H1 (cell line): Measurements from ENCODE around the gene SAP30.

Experiments
- HDAC2 ChIP-seq, 2 experiments: fragments of 300-600 bp in 1 of 2; sonication (generic) in 1 of 2; IDR thresholded peaks; 2 replicates each; pipeline ENCODE4 v1.6.1; 2011 to 2012; ENCODE audit warnings: low read depth in 2 of 2, low read length in 2 of 2, mild to moderate bottlenecking in 2 of 2, moderate library complexity in 2 of 2, borderline replicate concordance in 1 of 2, inconsistent platforms in 1 of 2
- HDAC6 ChIP-seq: IDR thresholded peaks from one replicate; pipeline ENCODE4 v1.7.1; 2012; ENCODE audit warnings: low read depth, mild to moderate bottlenecking, inconsistent platforms, low read length, moderate library complexity
- RAD21 ChIP-seq, 2 experiments: IDR thresholded peaks in 1 of 2; conservative IDR thresholded peaks in 1 of 2; 2 replicates each; pipeline ENCODE4 v1.6.1; 2011; ENCODE audit warnings: low read depth in 2 of 2, low read length in 2 of 2, improper control_type of control experiment in 1 of 2, inconsistent platforms in 1 of 2, mild to moderate bottlenecking in 1 of 2, moderate library complexity in 1 of 2
- SIN3A ChIP-seq, 2 experiments: IDR thresholded peaks in 1 of 2; conservative IDR thresholded peaks in 1 of 2; 2 replicates each; pipeline ENCODE4 v1.6.1; 2011 to 2012; ENCODE audit warnings: low read length in 2 of 2, improper control_type of control experiment in 1 of 2, low read depth in 1 of 2, mild to moderate bottlenecking in 1 of 2
- TBP ChIP-seq: IDR thresholded peaks from 2 replicates; pipeline ENCODE4 v1.6.1; 2011; ENCODE audit warnings: low read depth, low read length, improper control_type of control experiment
- TEAD4 ChIP-seq: IDR thresholded peaks from 2 replicates; pipeline ENCODE4 v1.6.1; 2012; ENCODE audit warnings: low read depth, low read length, inconsistent platforms, mixed read lengths
- TF ChIP-seq, protein P1 (sequence below), 3 experiments: IDR thresholded peaks; 1 replicate in 2 of 3; 2 replicates in 1 of 3; pipeline versions ENCODE4 v1.5.1 to v1.6.1; 2011; ENCODE audit warnings: low read length in 3 of 3, mild to moderate bottlenecking in 3 of 3, inconsistent platforms in 2 of 3, low read depth in 1 of 3, moderate library complexity in 1 of 3; ENCODE audit not compliant: insufficient read depth in 1 of 3; ENCODE audit errors: control extremely low read depth in 1 of 3

DNA sequence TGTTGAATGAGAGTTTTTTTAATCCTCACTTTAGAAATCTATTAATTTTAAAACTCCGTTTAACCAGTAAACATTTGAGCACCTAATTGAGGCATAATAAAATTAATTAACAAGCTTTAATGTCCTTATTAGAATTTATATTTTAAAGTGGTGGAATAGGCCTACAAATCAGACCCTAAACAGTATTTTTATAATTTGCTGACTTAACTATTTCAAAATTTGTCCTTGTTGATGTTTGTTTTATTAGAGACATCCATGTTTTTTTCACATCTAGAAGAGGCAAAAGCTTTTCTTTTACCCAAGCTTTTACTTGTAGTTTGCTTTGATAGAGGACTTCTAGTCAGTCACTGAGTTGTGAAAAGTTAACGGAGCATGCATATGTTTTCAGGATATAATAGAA is 3.8 kb downstream of the SAP30 start:
- TF ChIP-seq, protein P1, sequence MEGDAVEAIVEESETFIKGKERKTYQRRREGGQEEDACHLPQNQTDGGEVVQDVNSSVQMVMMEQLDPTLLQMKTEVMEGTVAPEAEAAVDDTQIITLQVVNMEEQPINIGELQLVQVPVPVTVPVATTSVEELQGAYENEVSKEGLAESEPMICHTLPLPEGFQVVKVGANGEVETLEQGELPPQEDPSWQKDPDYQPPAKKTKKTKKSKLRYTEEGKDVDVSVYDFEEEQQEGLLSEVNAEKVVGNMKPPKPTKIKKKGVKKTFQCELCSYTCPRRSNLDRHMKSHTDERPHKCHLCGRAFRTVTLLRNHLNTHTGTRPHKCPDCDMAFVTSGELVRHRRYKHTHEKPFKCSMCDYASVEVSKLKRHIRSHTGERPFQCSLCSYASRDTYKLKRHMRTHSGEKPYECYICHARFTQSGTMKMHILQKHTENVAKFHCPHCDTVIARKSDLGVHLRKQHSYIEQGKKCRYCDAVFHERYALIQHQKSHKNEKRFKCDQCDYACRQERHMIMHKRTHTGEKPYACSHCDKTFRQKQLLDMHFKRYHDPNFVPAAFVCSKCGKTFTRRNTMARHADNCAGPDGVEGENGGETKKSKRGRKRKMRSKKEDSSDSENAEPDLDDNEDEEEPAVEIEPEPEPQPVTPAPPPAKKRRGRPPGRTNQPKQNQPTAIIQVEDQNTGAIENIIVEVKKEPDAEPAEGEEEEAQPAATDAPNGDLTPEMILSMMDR (IDR thresholded peaks at IDR 0.05; ENCODE audit: control extremely low read depth in 1 of 3, insufficient read depth in 1 of 3, low read depth in 1 of 3, low read length in 3 of 3), result no peak
- TF ChIP-seq RAD21 (IDR thresholded peaks at IDR 0.05 in 1 of 2, conservative IDR thresholded peaks at IDR 0.05 in 1 of 2; ENCODE audit: low read depth in 2 of 2, low read length in 2 of 2), result no peak
- no peak for TF ChIP-seq HDAC6
- TF ChIP-seq TBP, result no peak
- TF ChIP-seq HDAC2 (IDR thresholded peaks at IDR 0.05; ENCODE audit: borderline replicate concordance in 1 of 2, low read depth in 2 of 2, low read length in 2 of 2), result no peak
- no peak for TF ChIP-seq TEAD4
- TF ChIP-seq SIN3A (conservative IDR thresholded peaks at IDR 0.05 in 1 of 2, IDR thresholded peaks at IDR 0.05 in 1 of 2; ENCODE audit: low read depth in 1 of 2, low read length in 2 of 2), result no peak
